OCI-LY1 (cell line): ENCODE measurements around the gene MXRA7.
"Not testable (repeated sequence)": the region's sequence is repeated elsewhere in the genome, so short reads cannot be mapped to it uniquely, and the experiment has no call there.

ENCODE experiments used
- H2AFZ ChIP-seq: fragments of 200-600 bp; sonication (generic), shearing (Covaris generic); 2 replicates; pipeline ENCODE4 v1.6.0; 2014; ENCODE audit warnings: antibody characterized with exemption, mild to moderate bottlenecking, low read length
- H3F3A ChIP-seq: fragments of 200-600 bp; sonication (generic), shearing (Covaris generic); 2 replicates; pipeline ENCODE4 v1.6.0; 2014; ENCODE audit warnings: mild to moderate bottlenecking, antibody characterized with exemption, low read length, moderate library complexity; ENCODE audit not compliant: insufficient read depth
- H3K27ac ChIP-seq: fragments of 200-600 bp; sonication (generic); 2 replicates; pipeline ENCODE4 v1.5.1; 2014; ENCODE audit warnings: low read length, mixed run types, mild to moderate bottlenecking, low read depth; ENCODE audit not compliant: poor library complexity, severe bottlenecking
- H3K27me3 ChIP-seq: fragments of 200-600 bp; sonication (generic); 2 replicates; pipeline ENCODE4 v1.6.0; 2014; ENCODE audit warnings: antibody characterized with exemption, mild to moderate bottlenecking, low read length, moderate library complexity; ENCODE audit not compliant: insufficient read depth
- H3K36me3 ChIP-seq: fragments of 200-600 bp; sonication (generic); 2 replicates; pipeline ENCODE4 v1.6.1; 2014; ENCODE audit warnings: mild to moderate bottlenecking, antibody characterized with exemption, low read length, moderate library complexity, mixed read lengths; ENCODE audit not compliant: insufficient read depth
- H3K4me1 ChIP-seq: fragments of 200-600 bp; sonication (generic); 2 replicates; pipeline ENCODE4 v1.5.1; 2014; ENCODE audit warnings: mild to moderate bottlenecking, low read length, moderate library complexity; ENCODE audit not compliant: insufficient read depth, severe bottlenecking
- H3K4me2 ChIP-seq: fragments of 200-600 bp; sonication (generic), shearing (Covaris generic); 2 replicates; pipeline ENCODE4 v1.6.1; 2014; ENCODE audit warnings: low read length
- H3K4me3 ChIP-seq: fragments of 200-600 bp; sonication (generic); 2 replicates; pipeline ENCODE4 v1.5.1; 2014; ENCODE audit warnings: low read length, low read depth, mild to moderate bottlenecking, mixed read lengths; ENCODE audit not compliant: poor library complexity, severe bottlenecking
- H3K79me2 ChIP-seq: fragments of 200-600 bp; shearing (Covaris generic); 2 replicates; pipeline ENCODE4 v1.6.1; 2016; ENCODE audit warnings: mixed run types, low read length, mixed read lengths; ENCODE audit not compliant: insufficient read depth
- H3K9ac ChIP-seq: fragments of 200-600 bp; sonication (generic), shearing (Covaris generic); 2 replicates; pipeline ENCODE4 v1.6.1; 2014; ENCODE audit warnings: mild to moderate bottlenecking, low read length, mixed read lengths
- H3K9me2 ChIP-seq: fragments of 200-600 bp; sonication (generic), shearing (Covaris generic); 2 replicates; pipeline ENCODE4 v1.6.1; 2014; ENCODE audit warnings: low read depth, mild to moderate bottlenecking, low read length, mixed read lengths
- H3K9me3 ChIP-seq: fragments of 200-600 bp; shearing (Covaris generic); 2 replicates; pipeline ENCODE4 v1.6.1; 2014; ENCODE audit warnings: low read length, mixed read lengths
- H4K20me1 ChIP-seq: fragments of 200-600 bp; sonication (generic), shearing (Covaris generic); 2 replicates; pipeline ENCODE4 v1.6.0; 2016; ENCODE audit warnings: mild to moderate bottlenecking, low read length; ENCODE audit not compliant: insufficient read depth
- CTCF ChIP-seq: fragments of 200-600 bp; sonication (generic), shearing (Covaris generic); IDR thresholded peaks from 2 replicates; pipeline ENCODE4 v1.5.1; 2017; ENCODE audit warnings: mild to moderate bottlenecking, antibody characterized with exemption, low read length, moderate library complexity, mixed read lengths
- EZH2 ChIP-seq: fragments of 200-600 bp; sonication (generic), shearing (Covaris generic); IDR thresholded peaks from 2 replicates; pipeline ENCODE4 v1.8.0; 2017; ENCODE audit warnings: borderline replicate concordance, mixed run types, mild to moderate bottlenecking, antibody characterized with exemption, low read length, moderate library complexity, mixed read lengths

Gene MXRA7

GRCh38 chr17:76638263-76638662 lies 72.5 kb downstream of the MXRA7 start:
- H3K27ac ChIP-seq, result no peak overlapping the region

DNA sequence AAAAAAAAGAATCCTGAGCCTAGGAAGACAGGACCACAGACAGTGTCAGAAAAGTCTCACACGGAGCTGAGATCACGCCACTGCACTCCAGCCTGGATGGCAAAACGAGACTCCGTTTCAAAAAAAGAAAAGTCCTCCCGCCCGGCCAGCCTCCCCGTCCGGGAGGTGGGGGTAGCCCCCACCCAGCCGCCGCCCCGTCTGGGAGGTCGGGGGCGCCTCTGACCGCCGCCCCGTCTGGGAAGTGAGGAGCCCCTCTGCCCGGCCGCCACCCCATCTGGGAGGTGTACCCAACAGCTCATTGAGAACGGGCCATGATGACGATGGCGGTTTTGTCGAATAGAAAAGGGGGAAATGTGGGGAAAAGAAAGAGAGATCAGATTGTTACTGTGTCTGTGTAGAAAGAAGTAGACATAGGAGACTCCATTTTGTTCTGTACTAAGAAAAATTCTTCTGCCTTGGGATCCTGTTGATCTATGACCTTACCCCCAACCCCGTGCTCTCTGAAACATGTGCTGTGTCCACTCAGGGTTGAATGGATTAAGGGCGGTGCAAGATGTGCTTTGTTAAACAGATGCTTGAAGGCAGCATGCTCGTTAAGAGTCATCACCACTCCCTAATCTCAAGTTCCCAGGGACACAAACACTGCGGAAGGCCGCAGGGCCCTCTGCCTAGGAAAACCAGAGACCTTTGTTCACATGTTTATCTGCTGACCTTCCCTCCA lies 74.1 kb downstream of the MXRA7 start:
- H3K4me2 ChIP-seq, H3K9ac ChIP-seq, H4K20me1 ChIP-seq, H2AFZ ChIP-seq, H3F3A ChIP-seq, H3K36me3 ChIP-seq, H3K4me3 ChIP-seq, H3K9me2 ChIP-seq, H3K4me1 ChIP-seq, H3K9me3 ChIP-seq, H3K79me2 ChIP-seq, H3K27ac ChIP-seq: not testable (repeated sequence)
- H3K27me3 ChIP-seq, result peaks cover 12% of the 10 kb centered on the region; the same call in 1 of the 2 replicates

More at GRCh38 chr17:76638263-76638662, 72.5 kb downstream of the MXRA7 start:
- Histone ChIP-seq H3K4me3 (no peak overlapping the region), H3K9ac (no peak overlapping the region), H3K36me3 (no peaks in the 10 kb centered on the region), H4K20me1 (no peaks in the 10 kb centered on the region), H3F3A (no peaks in the 10 kb centered on the region), H2AFZ (no peak overlapping the region), H3K4me2 (no peak overlapping the region), H3K4me1 (no peaks in the 10 kb centered on the region), H3K79me2 (no peaks in the 10 kb centered on the region), H3K27me3 (peaks cover 9% of the 10 kb centered on the region; the same call in 1 of the 2 replicates), H3K9me2 (no peaks in the 10 kb centered on the region), H3K9me3 (no peaks in the 10 kb centered on the region)
- TF ChIP-seq EZH2 (no peak), CTCF (no peak)

- H2AFZ ChIP-seq, result no peak overlapping the region
- H4K20me1 ChIP-seq, result no peaks in the 10 kb centered on the region
- no peak overlapping the region for H3K4me3 ChIP-seq
- no peaks in the 10 kb centered on the region for H3K4me1 ChIP-seq
- H3K9me2 ChIP-seq, result no peaks in the 10 kb centered on the region
- H3K27ac ChIP-seq, result no peak overlapping the region
- H3K27me3 ChIP-seq, result peaks cover 12% of the 10 kb centered on the region; the same call in 1 of the 2 replicates
- H3K9me3 ChIP-seq, result no peaks in the 10 kb centered on the region
- H3F3A ChIP-seq, result no peaks in the 10 kb centered on the region
- H3K9ac ChIP-seq, result no peak overlapping the region
- H3K36me3 ChIP-seq, result no peaks in the 10 kb centered on the region
- H3K79me2 ChIP-seq, result no peaks in the 10 kb centered on the region
- TF ChIP-seq EZH2, result no peak
- no peak for TF ChIP-seq CTCF
- H3K4me2 ChIP-seq, result no peak overlapping the region
These were observed 75.0 kb downstream of the MXRA7 start for GRCh38 chr17:76635659-76636360.
